ENCODE results near the gene ARPC3.
"Not testable (repeated sequence)": the region's sequence is repeated elsewhere in the genome, so short reads cannot be mapped to it uniquely, and the experiment has no call there.

The ARPC3 gene

DNA sequence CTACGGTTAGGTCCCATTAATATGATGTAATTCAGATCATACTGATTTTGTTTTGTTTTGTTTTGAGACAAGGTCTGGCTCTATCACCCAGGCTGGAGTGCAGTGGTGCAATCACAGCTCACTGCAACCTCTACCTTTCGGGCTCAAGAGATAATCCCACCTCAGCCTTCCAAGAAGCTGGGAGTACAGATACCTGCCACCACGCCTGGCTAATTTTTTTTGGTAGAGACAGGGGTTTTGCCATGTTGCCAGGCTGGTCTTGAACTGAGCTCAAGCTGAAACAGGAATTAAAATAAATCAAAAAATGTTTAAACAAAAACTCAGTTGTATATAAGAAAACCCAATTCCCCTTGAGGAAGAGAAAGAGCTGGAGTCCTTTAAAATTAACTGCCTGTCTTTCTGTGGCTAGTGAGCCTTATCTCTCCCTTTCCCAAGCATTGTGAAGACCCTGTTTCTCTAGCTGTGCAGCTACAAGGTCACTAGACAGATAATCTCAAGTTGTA is 28.9 kb downstream of the ARPC3 start:
- DNase-seq (ENCODE audit: extremely low spot score, insufficient read length, low read depth) (no peak), FAIRE-seq (no peak)

DNA sequence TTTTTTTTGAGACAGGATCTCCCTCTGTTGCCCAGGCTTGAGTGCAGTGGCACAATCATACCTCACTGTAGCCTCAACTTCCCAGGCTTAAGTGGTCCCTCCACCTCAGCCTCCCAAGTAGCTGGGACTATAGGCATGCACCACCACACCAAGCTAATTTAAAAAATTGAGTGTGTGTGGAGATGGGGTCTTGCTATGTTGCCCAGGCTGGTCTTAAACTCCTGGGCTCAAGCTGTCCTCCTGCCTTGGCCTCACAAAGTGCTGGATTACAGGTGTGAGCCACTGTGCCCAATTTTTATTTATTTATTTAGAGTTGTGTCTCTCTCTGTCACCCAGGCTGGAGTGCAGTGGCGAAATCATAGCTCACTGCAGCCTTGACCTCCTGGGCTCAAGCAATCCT is 29.5 kb downstream of the ARPC3 start:
- FAIRE-seq; DNase-seq (ENCODE audit: extremely low spot score, insufficient read length, low read depth): not testable (repeated sequence)

DNA sequence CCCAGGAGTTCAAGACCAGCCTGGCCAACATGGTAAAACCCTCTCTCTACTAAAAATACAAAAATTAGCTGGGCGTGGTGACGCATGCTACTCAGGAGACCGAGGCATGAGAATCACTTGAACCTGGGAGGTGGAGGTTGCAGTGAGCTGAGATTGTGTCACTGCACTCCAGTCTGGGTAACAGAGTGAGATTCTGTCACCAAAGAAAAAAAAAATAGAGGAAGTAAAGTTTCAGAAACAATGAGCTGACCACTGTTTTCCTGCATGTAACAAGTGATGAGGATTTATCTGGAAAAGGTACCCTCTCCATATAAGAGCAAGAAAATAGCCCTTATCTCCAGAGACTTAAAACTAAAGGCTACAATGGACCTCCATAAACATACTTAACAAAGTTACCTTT is 33.0 kb downstream of the ARPC3 start:
- not testable (repeated sequence) for FAIRE-seq; DNase-seq (ENCODE audit: extremely low spot score, insufficient read length, low read depth)

GRCh38 chr12:110410086-110410485 is 40.1 kb downstream of the ARPC3 start:
- FAIRE-seq; DNase-seq (ENCODE audit: extremely low spot score, insufficient read length, low read depth): not testable (repeated sequence)

DNA sequence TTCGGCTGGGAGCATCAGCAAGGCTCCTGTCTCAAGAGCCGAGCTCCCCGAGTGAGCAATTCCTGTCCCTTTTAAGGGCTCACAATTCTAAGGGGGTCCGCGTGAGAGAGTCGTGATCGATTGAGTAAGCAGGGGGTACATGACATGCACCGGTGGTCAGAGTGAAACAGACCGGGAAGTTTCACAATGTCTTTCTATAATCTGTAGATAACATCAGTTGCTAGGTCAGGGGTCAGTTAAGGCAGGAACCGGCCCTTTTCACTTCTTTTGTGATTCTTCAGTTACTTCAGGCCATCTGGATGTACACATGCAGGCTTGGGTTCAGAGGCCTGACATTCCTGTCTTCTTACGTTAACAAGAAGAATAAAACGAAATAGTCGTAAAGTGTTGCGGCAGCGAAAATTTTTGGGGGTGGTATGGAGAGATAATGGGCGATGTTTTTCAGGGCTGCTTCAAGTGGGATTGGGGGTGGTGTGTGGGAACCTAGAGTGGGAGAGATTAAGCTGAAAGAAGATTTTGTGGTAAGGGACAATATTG is 44.9 kb downstream of the ARPC3 start:
- DNase-seq (ENCODE audit: extremely low spot score, insufficient read length, low read depth); FAIRE-seq: not testable (repeated sequence)

GRCh38 chr12:110403976-110404682 is 46.0 kb downstream of the ARPC3 start:
- FAIRE-seq: peak; percentile 38
- peak; percentile 73 for DNase-seq (ENCODE audit: extremely low spot score, insufficient read length, low read depth)

GRCh38 chr12:110403146-110403975 is 46.8 kb downstream of the ARPC3 start, which contains the start of gene ANAPC7:
Gene ANAPC7 (minus strand): TSS chr12:110403708. CDS start chr12:110403627, 81 bp downstream.
- peak; percentile 86 for DNase-seq (ENCODE audit: extremely low spot score, insufficient read length, low read depth)
- peak; percentile 88 for FAIRE-seq

Measured in GM18507 (cell line).